DND-41 (cell line): ENCODE measurements around the gene LHCGR.

Experiments used
- CTCF ChIP-seq: IDR thresholded peaks from 2 replicates; pipeline ENCODE4 v1.5.1; 2012; ENCODE audit warnings: borderline replicate concordance, low read length, moderate library complexity, mild to moderate bottlenecking; ENCODE audit not compliant: poor library complexity, severe bottlenecking; ENCODE audit errors: extremely low read depth
- EZH2 ChIP-seq: IDR thresholded peaks from 3 replicates; pipeline ENCODE4 v1.6.1; 2012; ENCODE audit warnings: borderline replicate concordance, low read depth, mild to moderate bottlenecking, moderate library complexity, low read length, inconsistent platforms; ENCODE audit not compliant: severe bottlenecking

GRCh38 chr2:48755473-48755872 lies at the start of gene LHCGR:
- no peak for TF ChIP-seq CTCF
- TF ChIP-seq EZH2, result no peak
